A549 treated with CORT108297 at 1 μM for 4 hours (cell line): ENCODE data around the gene PCARE. TPM values are rescaled to one million over a fixed set of nuclear protein-coding genes. Genes with fewer than 3 reads are reported as not detected.

Experiments used
- total RNA-seq: library from RNA; stranded (reverse); fragments of 200-300 nt; extraction: Qiagen RNA extraction; gene quantifications from 5 replicates; pipeline ENCODE4 v1.2.3, GENCODE V29; 2022

PCARE gene
- not detected in 5 replicates for total RNA-seq

DNA sequence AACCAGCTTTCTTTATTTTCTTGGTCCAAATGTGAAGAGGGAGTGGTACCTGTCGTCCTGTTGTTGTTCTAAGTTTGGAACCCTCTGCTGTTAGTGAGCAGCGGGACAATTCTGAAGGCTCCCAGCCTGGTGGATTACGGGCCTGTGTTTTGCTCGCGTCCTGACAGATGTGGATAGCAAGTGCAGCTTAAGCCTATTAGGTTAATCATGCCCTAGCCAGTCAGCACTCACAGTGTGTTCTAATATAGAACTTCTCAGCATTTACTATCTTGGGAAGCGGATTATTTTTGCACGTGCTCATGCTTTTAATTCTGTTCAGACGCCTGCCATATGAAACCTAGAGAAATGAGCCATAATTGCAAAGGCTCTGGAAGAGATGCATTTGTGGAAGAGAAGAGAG lies at the start of gene PCARE:
PCARE (minus strand) TSS at position 113 of the 400 bp plus-strand sequence. CDS start 262 bp downstream, outside the sequence.

DNA sequence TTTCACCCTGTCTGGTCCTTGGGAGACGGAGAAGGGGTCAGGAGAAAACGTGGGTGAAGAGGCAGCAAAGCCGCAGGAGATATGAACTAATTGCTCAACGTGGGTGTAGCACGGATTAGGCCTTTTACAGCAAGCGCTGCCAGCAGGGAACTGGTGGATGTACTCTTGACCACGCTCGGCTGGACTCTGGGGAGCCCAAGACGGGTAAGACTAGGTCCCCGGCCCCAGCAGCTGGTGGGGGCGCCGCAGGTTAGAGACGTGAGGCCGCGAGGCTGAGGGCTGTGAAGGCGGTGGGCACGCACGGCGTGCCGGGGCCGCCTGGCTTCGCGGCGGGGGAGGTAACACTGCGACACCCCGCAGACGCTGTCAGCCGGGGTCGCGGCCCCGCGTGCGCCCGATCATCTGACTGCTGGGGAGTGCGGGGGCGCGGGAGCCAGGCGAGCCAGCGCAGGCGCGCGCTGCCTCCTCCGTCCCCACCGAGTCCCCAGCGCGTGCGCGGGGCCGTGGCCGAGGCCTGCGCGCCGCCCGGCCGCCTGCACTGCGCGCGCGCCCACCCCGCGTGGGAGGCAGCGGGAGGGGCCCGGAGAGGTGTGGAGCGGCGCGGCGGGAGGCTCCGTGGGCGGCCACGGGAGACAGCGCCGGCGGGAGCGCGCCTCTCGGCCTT lies 40.8 kb upstream of the PCARE start, which contains the start of gene CLIP4:
CLIP4 (plus strand) TSS at position 470 of the 664 bp plus-strand sequence. CDS start 5,974 bp downstream, outside the sequence.

Other genes with a start within 250 kb of the PCARE start
- 14.5 to 22.3 TPM (median 16.9 TPM) in 5 replicates for gene TRMT61B, start 204.2 kb downstream of the PCARE start, total RNA-seq
- gene WDR43, start 179.9 kb downstream of the PCARE start, total RNA-seq: 76.4 to 95.1 TPM (median 81.1 TPM) in 5 replicates
- gene TOGARAM2, start 93.2 kb downstream of the PCARE start, total RNA-seq: 0.08 to 0.23 TPM (median 0.19 TPM) in 5 replicates
- gene CLIP4, start 40.9 kb upstream of the PCARE start, total RNA-seq: 23.3 to 28.3 TPM (median 25.5 TPM) in 5 replicates